DMS79 treated with DMSO at 0.1 percent for 48 hours (cell line): Measurements from ENCODE around the gene VWA3A.

Experiments
- DNase-seq: peaks from one replicate; lab custom pipeline; 2025; lab: John Stamatoyannopoulos, UW

Gene VWA3A

GRCh38 chr16:22204091-22204655, 111.8 kb downstream of the VWA3A start:
- no peak for DNase-seq

GRCh38 chr16:22205577-22206012, 113.3 kb downstream of the VWA3A start:
- no peak for DNase-seq

GRCh38 chr16:22206013-22206841, 113.9 kb downstream of the VWA3A start, which contains the start of gene EEF2K:
Gene EEF2K (plus strand): TSS chr16:22206278. CDS start chr16:22225730, 19,452 bp downstream.
- DNase-seq: peak; percentile 74
